Left lobe of liver (tissue), 2 donors: ENCODE results near the gene IFT80. TPM values are rescaled to one million over a fixed set of nuclear protein-coding genes. Genes with fewer than 3 reads are reported as not detected.
A peak's percentile ranks its signal among the peaks of the same experiment; 100 is the strongest.

Experiments used
- ATAC-seq: fragments of 200-7000 bp; cut with Tn5 transposase; one replicate; pipeline ENCODE4 v1.9.1; 2020; ENCODE audit warnings: mild to moderate bottlenecking, moderate library complexity
- DNase-seq: peaks from one replicate; pipeline ENCODE4 v3.0.0-alpha.2; 2020; ENCODE audit warnings: low spot score
- total RNA-seq: library from RNA; stranded (reverse); gene quantifications from one replicate; pipeline ENCODE4 v1.2.1, GENCODE V29; 2021
- donor health status: DM: no; HTN: no; CAD: no; lungs with moderate emphysema.
- donor health status: DM: no; HTN: yes; CAD: no.

The IFT80 gene
- total RNA-seq, 1 donor from 2014 or later = 6.3 TPM

GRCh38 chr3:160401291-160402095 is 2.5 kb upstream of the IFT80 start:
- DNase-seq = no peak

DNA sequence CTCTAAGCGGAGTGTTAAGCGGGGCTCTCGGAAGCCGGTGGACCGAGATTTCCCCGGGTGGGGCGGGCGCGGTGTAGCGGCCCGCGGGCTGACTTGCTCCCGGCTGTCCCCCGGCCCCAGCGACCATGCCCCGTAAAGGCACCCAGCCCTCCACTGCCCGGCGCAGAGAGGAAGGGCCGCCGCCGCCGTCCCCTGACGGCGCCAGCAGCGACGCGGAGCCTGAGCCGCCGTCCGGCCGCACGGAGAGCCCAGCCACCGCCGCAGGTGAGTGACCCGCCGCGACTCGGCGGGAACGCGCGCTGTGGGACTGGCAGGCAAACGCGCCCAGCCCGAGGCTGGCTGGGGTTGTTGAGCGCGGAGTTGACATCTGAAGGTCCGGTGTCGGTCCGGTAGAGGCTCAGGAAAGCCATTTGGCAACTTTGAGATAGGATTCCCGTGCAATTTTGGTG is 1.7 kb upstream of the IFT80 start:
- ATAC-seq (peak; percentile 57), DNase-seq (peak; percentile 63)

More at GRCh38 chr3:160401291-160402095, 2.5 kb upstream of the IFT80 start:
- ATAC-seq = no peak

- peak; percentile 55 for ATAC-seq
- peak; percentile 68 for DNase-seq
Observed at GRCh38 chr3:160400030-160400701, 1.1 kb upstream of the IFT80 start.

GRCh38 chr3:160398820-160399124 is 253 bp downstream of the IFT80 start:
- ATAC-seq (no peak), DNase-seq (no peak)

DNA sequence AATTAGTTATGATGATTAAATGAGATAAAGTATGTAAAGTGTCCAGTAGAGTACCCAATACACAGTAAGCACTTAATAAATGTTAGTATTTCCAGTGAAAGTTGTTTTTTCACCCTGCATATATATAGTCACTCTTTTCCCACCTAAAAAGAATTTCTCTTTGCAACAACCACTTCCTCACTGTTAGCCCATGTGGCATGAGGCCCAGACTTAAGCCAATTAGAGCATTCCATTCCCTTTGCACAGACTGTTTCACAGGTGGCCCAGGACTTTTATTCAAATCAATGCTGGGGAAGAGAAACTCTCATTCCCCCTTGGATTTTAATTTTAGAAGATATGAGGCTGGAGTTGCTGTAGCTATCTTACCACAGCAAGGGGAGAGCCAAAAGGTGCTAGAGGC is 3.7 kb downstream of the IFT80 start:
- no peak for ATAC-seq

DNA sequence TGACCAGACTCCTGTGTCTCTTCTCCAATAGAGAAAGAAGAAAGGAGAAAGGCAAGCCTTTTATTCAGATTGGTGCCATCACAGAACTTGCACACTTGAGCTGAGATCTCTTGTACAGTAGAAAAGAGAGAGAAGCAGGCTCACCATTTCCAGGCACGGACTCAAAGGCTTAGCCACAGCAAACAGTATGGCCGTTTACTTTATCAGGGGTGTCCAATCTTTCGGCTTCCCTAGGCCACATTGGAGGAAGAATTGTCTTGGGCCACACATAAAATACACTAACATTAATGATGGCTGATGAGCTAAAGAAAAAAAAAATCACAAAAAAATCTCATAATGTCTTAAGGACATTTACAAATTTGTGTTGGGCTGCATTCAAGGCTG is 5.0 kb downstream of the IFT80 start:
- ATAC-seq (no peak), DNase-seq (no peak)

More for the DNA sequence above, 3.7 kb downstream of the IFT80 start:
- DNase-seq = no peak

DNA sequence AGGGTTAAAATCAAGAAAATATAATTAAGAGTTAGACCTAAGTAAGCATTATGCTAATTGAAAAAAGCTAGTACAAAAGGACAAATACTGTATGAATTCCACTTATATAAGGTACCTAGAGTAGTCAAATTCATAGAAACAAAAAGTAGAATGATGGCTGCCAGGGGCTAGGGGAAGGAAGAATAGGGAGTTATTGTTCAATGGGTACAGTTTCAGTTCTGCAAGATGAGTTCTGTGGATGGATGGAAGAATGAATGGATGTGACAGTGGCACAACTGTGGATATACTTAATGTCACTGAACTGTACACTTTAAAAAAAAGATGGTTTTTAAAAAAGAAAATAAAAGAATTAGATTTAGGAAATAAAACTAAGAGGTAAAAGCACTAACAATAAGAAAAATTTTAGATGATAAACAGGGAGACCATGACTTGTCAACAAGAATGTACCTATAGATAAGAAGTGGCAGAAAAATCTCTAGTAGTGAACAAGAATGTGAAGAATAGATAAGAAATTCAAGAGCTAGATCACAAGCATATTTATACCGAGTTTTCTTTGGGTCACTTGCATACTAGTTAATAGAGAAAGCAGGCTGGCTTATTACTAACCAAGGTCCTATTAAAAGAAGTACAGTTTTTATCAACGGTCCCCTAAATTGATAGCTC is 5.5 kb downstream of the IFT80 start:
- DNase-seq (no peak), ATAC-seq (no peak)

DNA sequence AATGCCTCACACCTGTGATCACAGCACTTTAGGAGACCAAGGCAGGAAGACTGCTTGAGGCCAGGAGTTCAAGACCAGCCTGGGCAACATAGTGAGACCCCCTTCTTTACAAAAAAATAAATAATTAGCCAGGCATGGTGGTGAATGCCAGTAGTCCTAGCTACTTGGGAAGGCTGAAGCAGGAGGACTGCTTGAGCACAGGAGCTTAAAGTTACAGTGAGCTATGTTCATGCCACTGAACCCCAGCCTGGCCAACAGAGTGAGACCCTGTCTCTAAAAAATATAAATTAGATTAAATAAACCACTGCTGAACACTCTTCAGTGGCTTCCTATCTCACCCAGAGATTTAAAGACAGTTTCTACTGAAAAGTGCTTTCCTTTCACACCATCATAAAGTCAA is 6.2 kb downstream of the IFT80 start:
- DNase-seq = no peak
- ATAC-seq = no peak

DNA sequence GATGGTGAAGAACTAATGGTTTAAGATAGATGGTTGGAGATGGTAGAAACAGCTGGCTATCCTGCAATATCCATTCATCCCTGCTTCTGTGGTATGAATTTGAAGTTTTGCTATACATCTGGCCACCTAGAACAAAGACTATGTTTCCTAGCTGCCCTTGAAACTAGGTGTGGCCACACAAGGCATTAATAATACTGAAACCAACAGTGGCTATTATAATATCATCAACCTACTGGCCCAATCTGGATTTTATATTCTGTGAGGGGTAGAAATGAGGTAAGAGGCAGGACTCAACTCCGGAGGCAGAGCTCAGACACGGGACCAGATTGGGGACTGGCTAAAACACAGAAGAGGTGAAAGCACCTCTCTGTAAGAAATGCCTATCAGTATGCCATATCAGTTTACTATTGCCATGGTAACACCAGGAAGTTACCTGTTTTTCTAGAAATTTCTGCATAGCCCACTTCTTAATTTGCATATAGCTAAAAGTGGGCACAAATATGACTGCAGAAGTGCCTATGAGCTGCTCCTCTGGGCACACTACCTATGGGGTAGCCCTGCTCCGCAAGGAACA is 8.4 kb downstream of the IFT80 start:
- DNase-seq (no peak), ATAC-seq (no peak)

DNA sequence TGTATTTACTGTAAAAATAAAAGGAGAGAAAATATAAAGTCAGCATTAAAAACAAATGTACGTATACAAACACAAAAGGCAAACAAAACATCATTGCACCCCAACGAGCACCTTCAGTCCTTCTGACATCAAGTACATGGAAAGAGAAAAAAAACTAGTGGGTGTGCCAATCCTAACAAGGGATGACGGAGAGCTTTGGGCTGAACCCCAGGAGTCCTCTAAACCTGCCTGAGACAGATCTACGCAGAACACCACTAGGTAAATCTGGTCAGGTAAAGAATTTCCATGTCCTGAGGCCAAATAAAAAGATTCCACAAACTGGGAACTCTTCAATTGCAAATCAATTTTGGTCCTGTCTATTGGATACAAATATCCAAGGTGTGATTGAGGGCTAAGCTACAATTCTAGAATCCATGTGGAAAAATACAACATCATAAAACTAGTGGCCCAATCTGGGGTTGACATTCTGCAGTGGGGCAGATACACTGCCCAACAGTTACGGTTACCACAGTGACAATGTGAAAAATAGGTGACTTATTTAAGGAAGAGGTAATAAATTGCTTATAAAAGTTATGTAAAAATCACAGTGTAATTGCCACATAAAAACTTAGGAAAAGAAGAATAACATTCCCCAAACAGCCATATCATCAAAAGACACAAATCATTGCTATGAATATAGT is 14.2 kb downstream of the IFT80 start:
- no peak for DNase-seq
- no peak for ATAC-seq

GRCh38 chr3:160381470-160381869 is 17.6 kb downstream of the IFT80 start:
- DNase-seq (no peak), ATAC-seq (peak; percentile 26)

GRCh38 chr3:160379628-160380214 is 19.3 kb downstream of the IFT80 start:
- no peak for DNase-seq
- ATAC-seq = no peak

GRCh38 chr3:160378331-160379109 is 20.5 kb downstream of the IFT80 start:
- no peak for DNase-seq
- no peak for ATAC-seq

GRCh38 chr3:160376681-160377080 is 22.3 kb downstream of the IFT80 start:
- ATAC-seq (no peak), DNase-seq (no peak)

GRCh38 chr3:160374925-160375324 is 24.1 kb downstream of the IFT80 start:
- DNase-seq (no peak), ATAC-seq (peak; percentile 39)

GRCh38 chr3:160374472-160374871 is 24.6 kb downstream of the IFT80 start:
- no peak for DNase-seq
- peak; percentile 75 for ATAC-seq

DNA sequence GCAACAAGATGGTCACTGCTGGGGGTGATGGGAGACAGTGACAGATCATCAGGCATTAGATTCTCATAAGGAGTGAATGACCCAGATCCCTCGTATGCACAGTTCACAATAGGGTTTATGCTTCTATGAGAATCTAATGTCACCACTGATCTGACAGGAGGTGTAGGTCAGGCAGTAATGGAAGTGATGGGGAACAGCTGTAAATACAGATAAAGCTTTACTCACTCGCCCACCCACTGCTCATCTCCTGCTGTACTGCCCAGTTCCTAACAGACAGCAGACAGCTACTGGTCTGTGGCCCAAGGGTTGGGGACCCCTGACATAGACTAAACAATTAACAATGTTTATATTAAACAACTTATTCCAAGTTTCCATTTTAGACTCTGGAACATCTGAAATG is 25.4 kb downstream of the IFT80 start:
- ATAC-seq (no peak), DNase-seq (no peak)

GRCh38 chr3:160372780-160373179 is 26.2 kb downstream of the IFT80 start:
- ATAC-seq = no peak
- DNase-seq = no peak

GRCh38 chr3:160370987-160371857 is 27.8 kb downstream of the IFT80 start:
- DNase-seq = no peak
- ATAC-seq = no peak
